ENCODE results near the gene SDCBP2. TPM values are rescaled to one million over a fixed set of nuclear protein-coding genes. Genes with fewer than 3 reads are reported as not detected.

Gene SDCBP2
- total RNA-seq, 1 experiment from 2014 or later = 1.9 TPM

DNA sequence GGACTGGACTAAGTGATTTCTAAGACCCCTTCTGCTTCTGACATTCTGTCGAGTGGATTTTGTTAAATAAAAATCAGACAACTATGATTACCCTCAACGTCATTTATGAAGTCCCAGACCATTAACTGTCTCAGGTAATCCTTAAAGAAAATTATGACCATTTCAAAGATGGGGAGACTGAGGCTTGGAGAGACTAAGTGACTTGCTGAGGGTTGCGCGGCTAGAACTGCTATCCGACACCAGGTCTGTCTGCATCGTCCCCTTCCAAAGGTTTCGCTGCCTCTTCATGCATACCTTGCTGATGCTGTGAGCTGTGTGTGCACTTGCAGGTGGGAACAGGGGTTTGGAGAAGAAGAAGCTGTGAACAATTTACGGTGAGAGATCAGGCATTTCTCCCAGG lies 59.7 kb downstream of the SDCBP2 start:
- Mint-ChIP-seq H3K27me3 (ENCODE audit: low read depth) (peaks cover 23% of the 10 kb centered on the region), H3K36me3 (ENCODE audit: insufficient read depth in 1 of 3, low read depth in 3 of 3) (no peaks in the 10 kb centered on the region), H3K4me3 (no peak overlapping the region), H3K4me1 (peaks cover 16 to 22% of the 10 kb centered on the region in 2 experiments), H3K27ac (no peak overlapping the region), H3K9me3 (no peaks in the 10 kb centered on the region)
- no peaks in the 10 kb centered on the region for H3K79me2 ChIP-seq (ENCODE audit: insufficient read depth, low read length)
- no peak overlapping the region for H3K18ac ChIP-seq (ENCODE audit: insufficient read length, low read depth, low read length)
- H3K79me1 ChIP-seq (ENCODE audit: insufficient read depth, low read depth, low read length, poor library complexity, severe bottlenecking) = no peaks in the 10 kb centered on the region
- H3K56ac ChIP-seq (ENCODE audit: insufficient read length, low read depth, low read length) = no peak overlapping the region
- H2BK15ac ChIP-seq (ENCODE audit: low read depth, low read length) = no peak overlapping the region
- H4K20me1 ChIP-seq (ENCODE audit: control insufficient read depth, insufficient read depth, insufficient read length) = no peaks in the 10 kb centered on the region
- no peak overlapping the region for H2BK12ac ChIP-seq (ENCODE audit: insufficient read length, low read depth, low read length)
- no peak overlapping the region for H2BK20ac ChIP-seq (ENCODE audit: low read depth, low read length, poor library complexity, severe bottlenecking)
- H3K14ac ChIP-seq (ENCODE audit: insufficient read depth, low read length) = no peak overlapping the region
- H2AFZ ChIP-seq (ENCODE audit: low read length) = no peak overlapping the region
- H2AK5ac ChIP-seq (ENCODE audit: insufficient read length, low read length) = no peak overlapping the region
- TF ChIP-seq CTCF (conservative IDR thresholded peaks at IDR 0.05) = no peak
- H3K4ac ChIP-seq (ENCODE audit: low read depth, low read length) = no peak overlapping the region
- H3K9ac ChIP-seq (ENCODE audit: extremely low read depth, insufficient read length, low read length) = no peak overlapping the region
- H4K8ac ChIP-seq (replicated peaks; ENCODE audit: insufficient read length, low read depth, low read length) = no peak overlapping the region
- no peaks in the 10 kb centered on the region for H3K23me2 ChIP-seq (ENCODE audit: insufficient read length, low read depth, low read length, poor library complexity, severe bottlenecking)
- no peak overlapping the region for H3T11ph ChIP-seq (ENCODE audit: low read length)
- no peak overlapping the region for H2BK120ac ChIP-seq (ENCODE audit: low read depth, low read length, poor library complexity, severe bottlenecking)
- H3K4me1 ChIP-seq (ENCODE audit: insufficient read depth, low read length) = no peaks in the 10 kb centered on the region
- H3K27me3 ChIP-seq (ENCODE audit: insufficient read depth, low read length) = no peaks in the 10 kb centered on the region
- no peak overlapping the region for H3K4me2 ChIP-seq (ENCODE audit: insufficient read depth, insufficient read length, low read length)
- H3K23ac ChIP-seq (ENCODE audit: insufficient read length, low read depth, low read length) = no peak overlapping the region
- H3K9me3 ChIP-seq (ENCODE audit: control insufficient read depth, low read depth, low read length) = no peaks in the 10 kb centered on the region
- H4K91ac ChIP-seq (ENCODE audit: insufficient read length, low read depth, low read length) = no peak overlapping the region
- DNase-seq = no peak
- no peak overlapping the region for H3K27ac ChIP-seq (ENCODE audit: insufficient read length, low read depth, low read length)
- H4K5ac ChIP-seq (ENCODE audit: insufficient read length, low read depth, low read length) = no peak overlapping the region
- no peak overlapping the region for H2BK5ac ChIP-seq (ENCODE audit: insufficient read length, low read length)
- no CpG with 5 or more reads among the region's 8 CpGs for WGBS (ENCODE audit: extremely low coverage, insufficient read length, low lambda C conversion rate)

All from H9 (cell line).